RCC 7860 (cell line): ENCODE results near the gene TNFRSF6B.
"Not testable (repeated sequence)": the region's sequence is repeated elsewhere in the genome, so short reads cannot be mapped to it uniquely, and the experiment has no call there.

Experiments used
- DNase-seq: peaks from one replicate; pipeline ENCODE4 v3.0.0-alpha.2; 2015; ENCODE audit warnings: low spot score
- FAIRE-seq: peaks from 2 replicates; lab custom pipeline; 2012; peaks lifted over from hg19 to GRCh38; lab: Jason Lieb, UNC

TNFRSF6B gene

GRCh38 chr20:63661959-63662812, 34.3 kb upstream of the TNFRSF6B start:
- no peak for DNase-seq
- FAIRE-seq = no peak

- FAIRE-seq (no peak), DNase-seq (no peak)
Observed at GRCh38 chr20:63662813-63663189, 33.7 kb upstream of the TNFRSF6B start.

DNA sequence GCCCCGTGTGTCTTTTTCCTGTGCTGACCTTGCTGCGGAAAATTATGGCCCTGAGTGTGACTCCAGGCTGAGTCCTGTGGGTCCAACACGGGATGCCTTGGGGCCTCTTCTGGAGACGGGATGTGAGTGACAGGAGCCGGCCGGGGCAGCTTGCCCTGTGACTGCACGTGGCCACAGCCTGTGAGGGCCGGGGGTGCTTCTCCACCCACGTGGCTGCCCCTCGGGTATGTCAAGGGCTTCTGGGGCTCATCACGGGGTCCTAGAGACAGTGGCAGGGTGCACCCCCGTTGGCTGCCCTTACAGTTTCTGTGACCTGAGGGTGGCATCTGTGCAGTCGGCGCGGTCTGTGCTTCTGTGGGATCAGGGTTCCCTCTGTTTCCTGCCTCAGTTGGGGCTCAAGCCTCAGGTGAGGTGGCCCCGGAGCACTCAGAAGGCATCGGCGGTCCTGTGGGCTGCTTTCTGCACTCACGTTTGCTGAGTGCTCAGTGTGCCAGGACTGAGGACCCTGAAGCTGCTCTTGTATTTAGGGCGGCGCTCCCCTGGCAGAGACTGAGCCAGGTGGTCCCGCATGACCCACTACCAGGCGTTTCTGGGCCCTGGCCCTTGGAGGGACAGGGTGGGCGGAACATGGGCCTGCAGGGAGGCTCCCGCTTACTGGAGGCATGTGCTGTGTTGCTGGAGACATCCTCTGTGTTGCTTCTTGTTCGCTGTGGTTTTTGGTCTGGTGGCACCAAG, 33.0 kb upstream of the TNFRSF6B start:
- FAIRE-seq (no peak), DNase-seq (no peak)

GRCh38 chr20:63664143-63664851, 32.2 kb upstream of the TNFRSF6B start:
- DNase-seq = no peak
- no peak for FAIRE-seq

DNA sequence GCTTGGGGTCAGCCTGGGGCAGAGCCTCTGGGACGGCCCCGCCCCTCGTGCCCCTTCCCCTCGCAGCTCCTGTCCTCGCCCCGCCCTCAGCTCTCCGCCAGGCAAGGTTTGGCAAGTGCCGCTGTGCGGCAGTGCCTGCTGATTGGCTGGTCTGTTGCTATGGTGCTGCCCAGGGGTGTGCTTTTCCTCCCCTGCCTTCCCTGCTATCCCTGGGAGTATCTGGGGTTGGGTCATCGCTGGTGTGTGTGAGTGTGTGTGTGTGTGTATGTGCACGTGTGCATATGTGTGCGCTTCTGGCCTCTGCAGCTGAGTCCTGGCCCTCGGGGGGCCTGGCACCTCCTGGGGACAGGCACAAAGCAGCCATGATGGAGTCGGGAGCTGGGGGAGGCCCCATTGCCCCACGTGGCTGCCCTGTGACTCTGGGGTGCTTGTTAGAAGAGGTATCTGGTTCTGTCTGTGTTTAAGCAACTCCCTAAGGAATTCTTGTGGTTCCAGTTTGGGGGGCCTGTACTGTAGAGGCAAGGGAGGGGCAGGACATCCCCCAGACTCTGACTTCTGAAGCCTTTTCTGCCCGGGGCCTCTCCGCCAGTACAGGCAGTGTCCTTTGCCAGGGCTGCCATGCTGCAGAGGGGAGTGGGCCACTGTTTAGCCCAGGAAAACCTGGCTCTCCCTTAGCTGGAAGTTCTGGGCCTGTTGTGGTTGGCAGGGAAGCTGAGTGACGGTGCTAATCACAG, 31.4 kb upstream of the TNFRSF6B start:
- FAIRE-seq (no peak), DNase-seq (no peak)

DNA sequence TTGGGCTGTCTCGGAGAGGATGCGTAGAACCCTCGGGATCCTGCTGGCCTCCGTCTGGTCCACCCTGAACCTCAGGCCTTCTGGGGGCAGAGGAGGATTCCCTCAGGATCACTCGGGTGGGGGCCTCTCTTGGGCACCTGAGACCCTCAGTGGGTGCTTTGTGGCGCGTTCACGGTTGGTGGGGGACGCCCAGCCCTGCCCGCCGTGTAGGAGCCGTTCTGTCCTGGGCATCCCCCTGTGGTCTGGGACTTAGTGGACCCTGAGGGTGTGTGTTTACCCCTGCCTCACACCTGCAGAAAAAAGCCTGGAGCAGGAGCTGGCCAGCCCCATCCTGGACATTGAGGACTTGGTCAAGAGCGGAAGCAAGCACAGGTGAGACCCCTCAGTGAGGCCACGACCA, 30.7 kb upstream of the TNFRSF6B start:
- DNase-seq (no peak), FAIRE-seq (no peak)

DNA sequence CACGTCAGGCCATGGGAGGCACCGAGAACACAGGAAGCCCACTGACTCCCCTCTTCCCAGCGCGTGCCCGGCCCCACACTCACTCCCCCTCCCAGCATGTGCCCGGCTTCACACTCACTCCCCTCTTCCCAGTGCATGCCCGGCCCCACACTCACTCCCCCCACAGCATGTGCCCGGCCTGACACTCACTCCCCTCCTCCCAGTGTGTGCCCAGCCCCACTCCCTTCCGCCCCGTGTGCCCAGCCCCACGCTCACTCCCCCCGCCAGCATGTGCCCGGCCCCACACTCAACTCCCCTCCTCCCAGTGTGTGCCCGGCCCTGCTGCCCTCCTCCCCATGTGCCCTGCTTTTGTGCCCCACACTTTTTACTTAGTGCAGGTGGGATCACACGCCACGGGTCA, 28.6 kb upstream of the TNFRSF6B start:
- DNase-seq = no peak
- FAIRE-seq = no peak

- DNase-seq (no peak), FAIRE-seq (no peak)
Observed at GRCh38 chr20:63668351-63668750, 28.1 kb upstream of the TNFRSF6B start.

- FAIRE-seq, DNase-seq: not testable (repeated sequence)
Observed at GRCh38 chr20:63671695-63672094, 24.8 kb upstream of the TNFRSF6B start.

DNA sequence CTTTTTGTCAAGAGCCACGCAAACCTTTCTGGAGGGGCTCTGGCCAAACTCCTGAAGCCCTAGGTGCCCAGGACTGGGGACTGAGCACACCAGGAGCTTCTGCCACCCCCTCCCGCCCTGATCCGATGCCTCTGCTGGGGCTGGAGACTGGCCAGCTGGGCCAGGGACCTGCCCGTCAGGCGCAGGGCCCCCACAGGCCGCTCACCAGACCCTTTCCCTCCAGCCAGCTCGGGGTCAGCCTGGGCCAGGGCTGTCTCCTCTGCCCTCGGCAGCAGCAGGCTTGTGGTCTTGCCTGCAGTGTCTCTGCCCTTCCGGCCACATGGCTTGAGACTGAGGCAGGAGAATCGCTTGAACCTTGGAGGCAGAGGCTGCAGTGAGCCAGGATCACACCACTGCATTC, 23.8 kb upstream of the TNFRSF6B start:
- FAIRE-seq = no peak
- no peak for DNase-seq

DNA sequence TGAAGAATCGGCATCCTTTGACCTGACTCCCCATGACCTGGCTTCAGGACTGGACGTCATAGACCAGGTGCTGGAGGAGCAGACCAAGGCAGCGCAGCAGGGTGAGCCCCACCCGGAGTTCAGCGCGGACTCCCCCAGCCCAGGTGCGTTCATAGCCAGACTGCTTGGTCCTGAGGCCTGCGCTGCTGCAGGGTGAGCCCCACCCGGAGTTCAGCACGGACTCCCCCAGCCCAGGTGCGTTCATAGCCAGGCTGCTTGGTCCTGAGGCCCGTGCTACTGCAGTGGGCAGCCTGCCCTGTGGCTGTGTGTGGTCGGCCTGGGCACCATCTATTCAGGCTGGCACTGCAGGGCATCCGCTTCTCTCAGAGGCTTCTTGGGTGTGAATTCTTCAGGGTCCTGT, 22.5 kb upstream of the TNFRSF6B start:
- FAIRE-seq (no peak), DNase-seq (no peak)

- no peak for FAIRE-seq
Observed at GRCh38 chr20:63675681-63676368, 20.6 kb upstream of the TNFRSF6B start.

DNA sequence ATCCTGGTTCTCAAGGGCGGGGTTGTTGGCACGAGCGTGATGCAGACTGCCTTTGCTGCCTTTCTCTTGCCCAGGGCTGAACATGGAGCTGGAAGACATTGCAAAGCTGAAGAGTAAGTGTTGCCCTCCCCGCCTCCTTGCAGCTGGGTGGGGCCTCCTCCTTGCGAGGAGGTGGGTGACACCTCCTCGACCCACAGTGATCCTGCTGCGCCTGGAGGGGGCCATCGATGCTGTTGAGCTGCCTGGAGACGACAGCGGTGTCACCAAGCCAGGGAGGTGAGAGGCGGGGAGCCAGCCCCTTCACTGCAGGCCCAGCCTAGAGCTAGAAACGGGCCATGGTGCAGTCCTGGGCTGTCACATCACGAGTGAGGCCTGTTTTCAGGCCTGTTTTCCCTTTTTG, 18.4 kb upstream of the TNFRSF6B start:
- no peak for FAIRE-seq

More at GRCh38 chr20:63675681-63676368, 20.6 kb upstream of the TNFRSF6B start:
- DNase-seq = no peak

DNA sequence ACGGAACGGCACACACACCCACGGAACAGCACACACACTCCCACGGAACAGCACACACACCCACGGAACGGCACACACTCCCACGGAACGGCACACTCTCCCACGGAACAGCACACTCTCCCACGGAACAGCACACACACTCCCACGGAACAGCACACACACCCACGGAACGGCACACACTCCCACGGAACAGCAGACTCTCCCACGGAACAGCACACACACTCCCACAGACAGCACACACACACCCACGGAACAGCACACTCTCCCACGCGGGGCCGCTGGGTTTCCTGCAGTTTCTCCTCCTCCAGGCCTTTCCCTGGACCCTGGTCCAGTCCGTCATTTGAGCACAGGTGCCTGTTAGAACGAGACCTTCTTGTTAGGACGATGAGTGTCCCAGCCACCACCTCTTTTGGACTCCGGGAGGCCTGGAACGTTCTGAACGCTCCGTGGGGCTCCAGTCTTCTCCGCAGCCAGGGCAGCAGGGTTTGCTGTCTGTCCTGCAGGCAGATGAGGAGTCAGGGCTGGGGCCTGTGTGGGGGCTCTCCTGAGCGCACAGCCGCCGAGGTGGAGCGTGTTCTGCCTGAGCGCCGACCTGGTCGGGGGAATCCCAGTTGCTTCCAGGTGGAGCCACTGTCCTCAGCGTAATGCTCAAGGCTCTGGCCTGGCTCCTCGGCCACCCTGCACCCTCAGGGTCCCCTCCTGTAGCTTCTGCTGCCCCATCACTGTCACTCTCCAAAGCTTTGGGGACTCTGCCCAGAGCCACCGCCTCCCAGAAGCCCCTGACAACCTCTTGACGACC, 17.6 kb upstream of the TNFRSF6B start:
- DNase-seq (no peak), FAIRE-seq (no peak)

More for the DNA sequence above, 18.4 kb upstream of the TNFRSF6B start:
- no peak for DNase-seq

GRCh38 chr20:63679799-63680305, 16.6 kb upstream of the TNFRSF6B start:
- no peak for FAIRE-seq
- no peak for DNase-seq

DNA sequence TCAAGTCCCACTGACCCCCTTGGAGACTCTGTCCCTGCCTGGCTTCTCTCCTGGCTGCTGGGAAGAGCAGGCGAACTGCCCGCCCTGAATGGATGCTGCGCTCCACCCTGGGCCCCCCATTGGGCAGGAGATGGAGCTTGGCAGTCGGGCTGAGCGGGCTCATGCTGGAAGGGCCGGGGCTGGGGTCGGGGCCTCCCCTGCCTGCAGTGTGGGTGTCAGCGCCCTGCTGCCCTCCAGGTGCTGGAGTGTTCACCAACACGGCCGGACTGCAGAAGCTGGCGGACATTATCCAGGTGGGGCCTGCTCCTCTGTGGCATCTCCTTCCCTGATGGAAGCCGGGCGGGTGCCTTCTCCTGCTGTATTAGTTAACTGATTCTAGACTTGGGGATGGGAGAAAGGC, 16.0 kb upstream of the TNFRSF6B start:
- FAIRE-seq = no peak

GRCh38 chr20:63680857-63681608, 15.4 kb upstream of the TNFRSF6B start:
- no peak for DNase-seq
- FAIRE-seq = no peak

More for the DNA sequence above, 16.0 kb upstream of the TNFRSF6B start:
- DNase-seq = no peak

DNA sequence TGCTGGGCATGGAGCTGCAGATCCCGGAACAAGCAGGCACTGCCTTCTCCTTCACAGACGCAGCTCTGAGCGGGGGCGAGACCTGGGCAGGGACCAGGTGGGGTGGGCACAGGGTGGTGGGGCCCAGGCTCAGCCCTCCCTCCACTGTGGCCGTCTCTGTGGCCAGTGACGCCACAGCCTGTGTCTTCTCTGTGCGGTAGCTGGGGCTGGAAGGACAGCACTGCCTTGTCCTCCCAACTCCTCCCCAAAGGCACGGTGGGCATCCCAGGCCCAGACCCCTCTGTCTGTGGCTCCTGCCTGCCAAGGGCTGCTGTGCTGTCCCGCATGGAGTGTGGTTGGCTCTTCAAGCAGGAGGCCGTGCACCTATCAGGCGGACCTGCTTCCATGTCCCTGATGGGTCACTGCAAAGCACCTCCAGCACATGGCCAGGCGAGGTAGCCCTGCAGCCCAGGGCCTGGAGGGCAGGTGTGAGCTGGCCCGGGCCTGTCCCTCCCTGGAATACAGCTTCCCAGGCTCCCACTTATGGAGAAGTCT, 14.8 kb upstream of the TNFRSF6B start:
- DNase-seq (peak; percentile 31), FAIRE-seq (no peak)
